Measurements from ENCODE around the gene OLFML2A.

GRCh38 chr9:124756011-124756410 is 20.9 kb upstream of the OLFML2A start:
- no peak for TF ChIP-seq CTCF (conservative IDR thresholded peaks at IDR 0.05; ENCODE audit: low read length)
- no peak for TF ChIP-seq EZH2phosphoT487 (IDR thresholded peaks at IDR 0.05; ENCODE audit: borderline replicate concordance)
